ENCODE data around the gene ZBTB9.

Gene ZBTB9, protein sequence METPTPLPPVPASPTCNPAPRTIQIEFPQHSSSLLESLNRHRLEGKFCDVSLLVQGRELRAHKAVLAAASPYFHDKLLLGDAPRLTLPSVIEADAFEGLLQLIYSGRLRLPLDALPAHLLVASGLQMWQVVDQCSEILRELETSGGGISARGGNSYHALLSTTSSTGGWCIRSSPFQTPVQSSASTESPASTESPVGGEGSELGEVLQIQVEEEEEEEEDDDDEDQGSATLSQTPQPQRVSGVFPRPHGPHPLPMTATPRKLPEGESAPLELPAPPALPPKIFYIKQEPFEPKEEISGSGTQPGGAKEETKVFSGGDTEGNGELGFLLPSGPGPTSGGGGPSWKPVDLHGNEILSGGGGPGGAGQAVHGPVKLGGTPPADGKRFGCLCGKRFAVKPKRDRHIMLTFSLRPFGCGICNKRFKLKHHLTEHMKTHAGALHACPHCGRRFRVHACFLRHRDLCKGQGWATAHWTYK

DNA sequence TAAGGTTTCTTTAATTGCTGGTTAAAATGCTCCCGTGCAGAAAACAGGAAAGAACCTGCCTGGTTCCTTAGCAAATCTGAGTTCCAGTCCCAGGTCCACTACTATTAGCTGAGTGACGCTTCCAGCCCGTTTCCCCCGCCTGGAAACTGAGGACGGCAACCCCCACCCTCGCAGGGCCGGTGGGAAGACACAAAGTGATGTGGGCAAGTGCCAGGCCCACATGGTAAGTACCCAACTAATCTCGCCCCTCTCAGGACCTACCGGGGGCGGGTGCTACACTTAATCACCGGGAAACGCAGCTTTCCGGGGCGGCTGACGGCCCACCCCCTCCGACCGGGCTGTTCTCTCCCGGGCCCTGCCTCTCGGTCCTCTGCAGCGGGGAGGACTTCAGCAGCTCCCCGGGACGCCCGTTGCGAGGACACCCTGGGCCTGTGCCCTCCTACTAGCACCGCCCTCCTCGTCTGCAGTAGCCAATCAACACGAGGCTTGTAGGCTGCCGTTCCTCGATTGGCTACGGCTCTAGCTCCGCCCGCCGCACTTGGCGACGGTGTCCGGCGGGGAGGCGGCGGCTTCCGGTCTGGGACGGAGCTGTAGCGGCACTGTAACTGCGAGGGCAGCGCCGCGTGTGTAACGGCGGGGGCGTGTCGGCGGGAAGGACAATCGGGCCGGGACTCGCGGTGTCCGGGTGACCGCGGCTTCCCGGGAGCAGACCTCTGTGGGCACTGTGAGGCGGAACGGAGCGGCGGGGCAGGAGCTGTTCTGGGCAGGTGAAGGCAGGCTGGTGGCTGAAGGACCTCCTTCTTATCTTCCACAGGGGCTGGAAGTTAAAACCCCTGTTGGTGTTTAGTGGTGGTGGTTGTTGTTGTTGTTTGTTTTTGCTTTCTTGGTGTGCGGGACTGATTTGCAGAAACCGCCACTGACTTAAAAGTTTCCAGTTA lies at the start of gene ZBTB9:
Gene ZBTB9 (plus strand): TSS at position 568 of the 938 bp plus-strand sequence. CDS start 525 bp downstream, outside the sequence.
- no peak for FAIRE-seq

DNA sequence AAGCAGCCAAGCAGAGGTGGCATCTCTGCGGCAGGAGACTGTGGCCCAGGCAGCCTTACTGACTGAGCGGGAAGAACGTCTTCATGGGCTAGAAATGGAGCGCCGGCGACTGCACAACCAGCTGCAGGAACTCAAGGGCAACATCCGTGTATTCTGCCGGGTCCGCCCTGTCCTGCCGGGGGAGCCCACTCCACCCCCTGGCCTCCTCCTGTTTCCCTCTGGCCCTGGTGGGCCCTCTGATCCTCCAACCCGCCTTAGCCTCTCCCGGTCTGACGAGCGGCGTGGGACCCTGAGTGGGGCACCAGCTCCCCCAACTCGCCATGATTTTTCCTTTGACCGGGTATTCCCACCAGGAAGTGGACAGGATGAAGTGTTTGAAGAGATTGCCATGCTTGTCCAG lies 49.5 kb upstream of the ZBTB9 start:
- FAIRE-seq = no peak

DNA sequence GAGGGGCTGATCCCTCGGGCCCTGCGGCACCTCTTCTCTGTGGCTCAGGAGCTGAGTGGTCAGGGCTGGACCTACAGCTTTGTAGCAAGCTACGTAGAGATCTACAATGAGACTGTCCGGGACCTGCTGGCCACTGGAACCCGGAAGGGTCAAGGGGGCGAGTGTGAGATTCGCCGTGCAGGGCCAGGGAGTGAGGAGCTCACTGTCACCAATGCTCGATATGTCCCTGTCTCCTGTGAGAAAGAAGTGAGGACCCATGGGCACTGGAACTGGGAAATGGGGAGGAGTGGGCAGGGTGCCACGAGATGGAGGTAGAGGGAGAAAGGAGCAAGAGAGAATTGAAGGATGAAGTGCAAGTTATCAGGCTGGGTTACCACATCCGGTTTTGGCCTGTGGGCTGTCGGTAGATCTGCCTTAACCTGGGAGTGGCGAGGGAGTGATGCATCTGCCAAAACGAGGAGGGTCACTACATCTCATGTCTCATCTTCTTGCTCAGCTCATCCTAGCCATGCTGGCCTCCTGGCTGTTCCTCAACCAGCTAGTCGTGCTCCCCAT lies 48.9 kb upstream of the ZBTB9 start:
- no peak for FAIRE-seq

DNA sequence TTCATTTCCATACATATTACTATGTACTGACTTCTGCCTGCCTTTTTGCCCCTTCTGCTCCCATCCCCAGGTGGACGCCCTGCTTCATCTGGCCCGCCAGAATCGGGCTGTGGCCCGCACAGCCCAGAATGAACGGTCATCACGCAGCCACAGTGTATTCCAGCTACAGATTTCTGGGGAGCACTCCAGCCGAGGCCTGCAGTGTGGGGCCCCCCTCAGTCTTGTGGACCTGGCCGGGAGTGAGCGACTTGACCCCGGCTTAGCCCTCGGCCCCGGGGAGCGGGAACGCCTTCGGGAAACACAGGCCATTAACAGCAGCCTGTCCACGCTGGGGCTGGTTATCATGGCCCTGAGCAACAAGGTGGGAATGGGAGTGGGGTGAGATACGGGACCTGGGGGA lies 48.2 kb upstream of the ZBTB9 start:
- FAIRE-seq = no peak

DNA sequence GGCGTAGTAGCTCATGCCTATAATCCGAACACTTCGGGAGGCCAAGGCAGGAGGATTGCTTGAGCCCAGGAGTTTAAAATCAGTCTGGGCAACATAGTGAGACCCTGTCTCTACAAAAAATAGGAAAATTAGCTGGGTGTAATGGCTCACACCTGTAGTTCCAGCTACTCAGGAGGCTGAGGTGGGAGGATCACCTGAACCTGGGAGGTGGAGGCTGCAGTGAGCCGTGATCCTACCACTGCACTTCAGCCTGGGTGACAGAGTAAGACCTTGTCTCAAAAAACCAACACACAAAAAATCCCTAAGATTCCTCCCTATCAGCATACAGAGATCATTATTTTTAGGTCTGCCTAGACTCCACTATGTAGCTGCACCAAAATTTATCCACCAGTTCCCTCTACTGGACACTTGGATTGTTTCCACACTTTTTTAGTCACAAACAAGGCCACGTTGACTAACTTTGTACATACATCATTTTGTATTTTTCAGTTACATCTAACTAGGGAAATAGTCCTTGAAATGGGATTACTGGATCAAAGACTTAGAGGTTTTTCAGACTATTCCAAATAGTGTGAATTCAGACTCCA lies 47.2 kb upstream of the ZBTB9 start:
- FAIRE-seq = no peak

DNA sequence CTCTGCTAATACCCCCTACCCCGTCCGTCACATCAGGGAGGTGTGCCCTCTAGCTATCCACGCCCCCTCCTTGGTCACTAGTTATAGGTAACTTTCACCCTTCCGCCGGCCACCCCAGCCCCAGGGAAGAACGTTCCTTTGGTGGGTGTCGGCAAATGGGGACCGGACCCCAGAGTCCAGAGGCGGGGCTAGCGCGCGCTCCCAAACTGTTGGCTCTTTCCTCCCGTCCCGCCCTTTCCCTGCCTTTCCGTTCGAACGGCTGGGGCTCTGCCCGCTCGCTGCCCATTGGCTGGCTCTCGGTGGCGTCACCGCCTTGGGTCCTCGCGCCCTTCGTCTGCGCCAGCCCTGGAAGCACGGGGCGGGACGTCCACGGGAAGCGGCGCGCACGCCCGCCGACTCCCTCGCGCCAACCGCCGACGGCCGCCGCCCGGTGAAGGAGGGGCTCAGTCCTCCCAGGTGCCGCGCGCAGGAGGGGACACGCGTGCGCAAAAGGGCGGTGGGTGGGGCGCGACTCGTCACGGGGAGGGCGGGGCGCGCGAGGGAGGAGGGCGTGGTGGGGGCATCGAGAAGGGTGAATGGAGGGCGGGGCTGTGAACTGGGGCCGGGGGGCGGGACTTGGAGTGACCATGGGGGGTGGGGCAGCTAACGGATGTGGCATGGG lies 44.2 kb upstream of the ZBTB9 start:
- no peak for FAIRE-seq

DNA sequence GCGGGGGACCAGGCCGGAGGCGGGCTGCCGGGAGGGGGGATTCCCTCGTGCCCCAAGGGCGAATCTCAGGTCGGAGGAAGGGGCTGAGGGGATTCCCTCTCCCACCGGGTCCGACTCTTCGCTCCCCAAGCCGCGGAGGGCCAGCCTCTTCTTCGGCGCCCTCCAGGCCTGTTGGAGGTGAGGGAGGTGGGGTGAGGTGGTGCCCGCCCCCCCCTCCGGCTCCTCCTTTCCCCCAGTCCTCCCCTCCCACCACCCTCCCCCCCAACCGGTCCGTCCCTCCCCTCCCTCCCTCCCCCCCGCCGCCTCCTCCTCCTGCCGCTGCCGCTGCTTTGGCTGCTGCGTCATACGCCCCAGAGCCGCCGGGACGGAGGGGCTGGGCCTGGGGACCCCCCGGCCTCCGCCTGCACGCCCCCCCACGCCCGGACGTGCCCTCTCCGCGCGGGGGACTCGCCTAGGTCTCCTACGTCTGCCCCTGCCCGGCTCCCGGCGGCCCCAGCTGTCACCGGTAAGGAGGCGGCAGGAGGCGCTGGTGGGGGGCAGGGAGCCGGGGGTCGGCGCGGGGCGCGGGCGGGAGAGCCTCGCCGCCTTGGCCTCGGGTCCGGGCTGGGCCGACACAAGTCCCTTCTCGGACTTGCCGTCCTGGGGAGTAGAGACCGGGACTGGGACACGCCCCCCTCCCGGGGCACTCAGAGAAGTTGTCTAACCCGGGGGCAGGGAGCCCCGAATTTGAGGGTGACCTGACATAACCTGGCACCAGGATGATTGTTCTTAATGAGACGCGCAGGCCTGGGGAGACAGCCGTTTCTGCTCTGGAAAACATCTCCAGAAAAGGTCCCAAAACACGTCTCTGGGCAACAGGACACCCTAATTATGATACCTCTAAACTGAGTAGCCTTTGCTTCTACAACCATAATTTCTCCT lies 43.4 kb upstream of the ZBTB9 start, which contains the start of gene PHF1:
Gene PHF1 (plus strand): TSS at position 304 of the 921 bp plus-strand sequence. CDS start 1,250 bp downstream, outside the sequence.
- FAIRE-seq = no peak

DNA sequence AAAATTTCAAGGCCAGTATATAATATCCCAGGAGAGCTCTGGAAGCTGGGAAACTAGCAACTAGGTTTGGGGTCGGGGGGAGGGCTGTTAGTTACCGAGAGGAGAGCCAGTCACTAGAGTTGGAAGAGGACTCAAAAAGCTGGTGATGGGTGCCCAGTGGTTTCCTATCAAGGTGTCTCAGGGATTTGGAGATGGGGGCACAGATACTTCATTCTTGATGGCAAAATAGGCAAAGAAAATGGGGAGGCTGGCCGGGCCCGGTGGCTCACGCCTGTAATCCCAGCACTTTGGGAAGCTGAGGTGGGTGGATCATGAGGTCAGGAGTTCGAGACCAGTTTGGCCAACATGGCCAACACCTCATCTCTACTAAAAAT lies 42.8 kb upstream of the ZBTB9 start:
- FAIRE-seq = no peak

DNA sequence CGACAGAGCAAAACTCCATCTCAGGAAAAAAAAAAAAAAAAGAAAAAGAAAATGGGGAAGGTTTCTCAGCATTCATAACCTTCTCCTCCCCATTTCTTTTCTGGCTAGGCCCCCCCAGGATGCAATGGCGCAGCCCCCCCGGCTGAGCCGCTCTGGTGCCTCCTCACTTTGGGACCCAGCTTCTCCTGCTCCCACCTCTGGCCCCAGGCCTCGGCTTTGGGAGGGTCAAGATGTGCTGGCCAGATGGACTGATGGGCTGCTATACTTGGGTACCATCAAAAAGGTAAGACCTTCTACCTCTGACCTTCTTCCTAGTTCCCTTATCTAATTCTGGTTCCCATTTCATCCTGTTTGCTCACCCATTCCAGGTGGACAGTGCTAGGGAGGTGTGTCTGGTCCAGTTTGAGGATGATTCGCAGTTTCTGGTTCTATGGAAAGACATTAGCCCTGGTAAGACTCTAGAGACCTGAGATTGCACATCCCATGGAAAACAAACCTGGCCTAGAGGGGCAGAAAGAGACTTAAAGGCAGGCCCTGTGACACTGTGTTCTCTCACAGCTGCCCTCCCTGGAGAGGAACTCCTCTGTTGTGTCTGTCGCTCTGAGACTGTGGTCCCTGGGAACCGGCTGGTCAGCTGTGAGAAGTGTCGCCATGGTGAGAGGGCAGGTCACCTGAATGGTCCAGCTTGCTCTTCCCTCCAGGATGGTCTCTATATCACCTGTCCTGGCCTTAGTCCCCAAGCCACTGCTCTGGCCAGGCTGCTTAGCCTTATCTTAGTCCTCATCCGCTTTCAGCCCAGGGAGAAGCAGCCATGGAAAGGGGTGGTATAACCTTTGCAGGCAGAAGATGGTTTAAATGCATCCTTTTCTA lies 42.0 kb upstream of the ZBTB9 start:
- no peak for FAIRE-seq

DNA sequence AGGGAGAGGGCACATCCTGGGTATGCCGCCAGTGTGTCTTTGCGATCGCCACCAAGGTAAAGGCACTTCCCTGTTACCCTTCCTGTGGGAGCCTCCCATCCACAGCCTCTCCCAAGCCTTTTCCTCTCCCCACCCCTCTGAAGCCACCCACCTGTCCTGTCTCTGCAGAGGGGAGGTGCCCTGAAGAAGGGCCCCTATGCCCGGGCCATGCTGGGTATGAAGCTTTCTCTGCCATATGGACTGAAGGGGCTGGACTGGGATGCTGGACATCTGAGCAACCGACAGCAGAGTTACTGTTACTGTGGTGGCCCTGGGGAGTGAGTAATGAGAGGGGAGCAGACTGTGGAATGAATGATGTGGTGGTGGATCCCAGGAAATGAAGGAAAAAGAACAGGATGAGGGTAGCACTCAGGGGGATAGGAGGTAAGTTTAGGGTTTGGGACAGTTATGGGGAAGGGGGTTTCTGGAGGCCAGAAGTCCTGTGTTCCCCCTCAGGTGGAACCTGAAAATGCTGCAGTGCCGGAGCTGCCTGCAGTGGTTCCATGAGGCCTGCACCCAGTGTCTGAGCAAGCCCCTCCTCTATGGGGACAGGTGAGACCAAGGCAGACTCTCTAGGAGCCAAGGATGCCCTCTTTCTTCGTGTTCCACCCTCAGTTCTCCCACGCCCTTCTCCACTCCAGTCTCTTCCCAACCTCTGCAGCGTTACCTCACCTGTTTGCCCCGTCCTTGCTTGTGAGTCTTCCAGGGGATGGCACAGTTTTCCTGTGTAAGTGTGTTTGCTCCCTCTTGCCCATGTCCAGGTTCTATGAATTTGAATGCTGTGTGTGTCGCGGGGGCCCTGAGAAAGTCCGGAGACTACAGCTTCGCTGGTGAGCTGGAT lies 40.9 kb upstream of the ZBTB9 start:
- FAIRE-seq = no peak

DNA sequence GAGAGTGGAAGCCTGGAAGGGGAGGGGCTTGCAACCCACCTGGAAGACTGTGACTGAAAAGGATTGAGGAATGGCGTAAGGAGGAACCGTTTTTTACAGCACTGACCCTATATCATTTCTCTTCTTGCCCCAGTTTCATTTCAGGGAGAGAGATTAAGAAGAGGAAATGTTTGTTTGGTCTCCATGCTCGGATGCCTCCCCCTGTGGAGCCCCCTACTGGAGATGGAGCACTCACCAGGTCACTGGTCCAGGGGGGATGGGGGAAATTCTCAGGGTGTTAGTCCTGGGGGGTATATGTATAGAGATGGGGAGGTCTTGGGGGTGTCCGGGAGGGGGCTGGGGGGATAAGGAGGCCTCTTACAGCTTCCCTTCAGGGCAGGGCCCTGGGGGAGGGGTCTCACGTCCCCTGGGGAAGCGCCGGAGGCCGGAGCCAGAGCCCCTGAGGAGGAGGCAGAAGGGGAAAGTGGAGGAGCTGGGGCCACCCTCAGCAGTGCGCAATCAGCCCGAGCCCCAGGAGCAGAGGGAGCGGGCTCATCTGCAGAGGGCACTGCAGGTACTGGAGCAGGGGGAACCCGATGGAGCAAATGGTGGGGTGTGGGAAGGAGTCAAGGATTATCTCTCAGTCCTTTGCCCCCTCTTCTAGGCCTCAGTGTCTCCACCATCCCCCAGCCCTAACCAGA lies 39.6 kb upstream of the ZBTB9 start:
- no peak for FAIRE-seq

DNA sequence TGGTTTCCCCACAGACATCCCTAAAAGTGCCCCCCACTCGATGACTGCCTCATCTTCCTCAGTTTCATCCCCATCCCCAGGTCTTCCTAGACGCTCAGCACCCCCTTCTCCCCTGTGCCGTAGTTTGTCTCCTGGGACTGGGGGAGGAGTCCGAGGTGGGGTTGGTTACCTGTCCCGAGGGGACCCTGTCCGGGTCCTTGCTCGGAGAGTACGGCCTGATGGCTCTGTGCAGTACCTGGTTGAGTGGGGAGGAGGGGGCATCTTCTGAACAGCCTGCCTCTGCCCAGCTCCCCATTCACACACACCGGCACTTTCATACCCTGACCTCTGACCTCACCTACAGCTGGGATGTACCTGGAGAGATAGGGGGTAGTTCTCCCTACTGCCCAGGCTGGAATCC lies 38.5 kb upstream of the ZBTB9 start:
- no peak for FAIRE-seq

DNA sequence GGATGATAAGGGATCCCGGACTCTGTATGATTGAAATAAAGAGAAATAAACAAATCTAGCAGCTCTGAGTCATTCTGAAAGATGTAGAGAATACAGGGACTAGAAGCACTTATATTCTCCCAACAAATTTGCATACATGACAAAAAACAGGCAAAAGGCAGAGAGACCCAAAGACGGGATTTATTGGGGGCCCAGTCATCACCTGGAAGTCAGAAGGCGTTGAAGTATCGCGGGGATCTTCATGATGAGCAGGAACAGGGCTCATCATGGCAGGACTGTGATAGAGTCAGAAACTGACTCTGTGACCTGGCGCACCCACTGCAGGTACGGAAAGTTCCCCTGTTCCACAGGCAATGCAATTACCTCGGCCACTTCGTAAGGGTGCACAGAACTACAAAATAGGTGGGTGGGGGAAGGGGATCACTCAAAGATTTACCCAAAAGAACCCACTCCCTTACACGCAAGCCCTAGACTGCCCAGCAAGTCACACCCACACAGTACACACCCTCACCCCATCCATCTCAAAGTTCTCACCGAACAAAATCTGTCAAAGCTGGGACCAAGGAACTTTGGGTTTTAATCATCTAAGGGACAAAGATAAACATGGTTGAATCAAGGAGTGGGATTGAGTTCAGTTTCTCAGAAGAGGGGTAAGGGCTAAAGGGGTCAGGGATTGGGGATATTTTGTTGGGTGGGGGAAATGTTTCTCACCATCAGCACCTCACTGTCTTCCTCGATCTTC lies 37.8 kb upstream of the ZBTB9 start:
- FAIRE-seq = no peak

DNA sequence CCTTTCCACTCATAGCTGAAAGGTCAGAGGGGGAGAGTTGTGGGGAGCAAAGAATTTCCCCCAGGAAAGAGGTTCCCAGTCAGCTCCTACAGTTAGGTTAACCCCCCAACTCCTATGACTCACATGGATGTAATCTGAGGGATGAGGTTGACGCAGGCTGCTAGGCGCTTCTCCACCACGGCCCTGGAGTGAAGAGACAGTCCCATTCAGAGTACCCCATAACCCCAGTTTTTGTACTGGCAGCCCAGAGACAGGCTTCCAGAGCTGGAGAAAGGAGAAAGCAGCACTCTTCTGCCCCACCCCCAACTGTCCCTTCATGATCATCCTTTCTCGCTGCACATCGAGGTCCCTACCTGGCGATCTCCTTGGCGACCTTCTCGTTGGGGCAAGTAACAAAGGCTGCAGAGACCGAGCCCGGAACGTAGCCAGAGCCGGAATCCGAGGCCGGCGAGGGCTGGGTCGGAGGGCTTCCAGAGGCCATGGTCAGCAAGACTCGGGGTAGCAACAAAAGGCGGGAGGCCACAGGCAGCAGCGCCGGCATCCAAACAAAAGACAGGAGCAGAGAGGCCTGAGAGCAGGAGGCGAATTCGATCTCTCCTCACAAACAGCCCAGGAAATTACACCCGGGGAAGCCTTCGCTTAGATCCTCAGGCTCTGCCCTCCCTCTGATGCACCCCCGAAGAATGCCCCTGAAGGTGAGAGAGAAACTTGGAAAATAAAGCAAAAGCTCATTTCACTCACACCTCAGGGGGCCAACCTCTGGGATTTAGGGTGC lies 37.1 kb upstream of the ZBTB9 start:
- no peak for FAIRE-seq

DNA sequence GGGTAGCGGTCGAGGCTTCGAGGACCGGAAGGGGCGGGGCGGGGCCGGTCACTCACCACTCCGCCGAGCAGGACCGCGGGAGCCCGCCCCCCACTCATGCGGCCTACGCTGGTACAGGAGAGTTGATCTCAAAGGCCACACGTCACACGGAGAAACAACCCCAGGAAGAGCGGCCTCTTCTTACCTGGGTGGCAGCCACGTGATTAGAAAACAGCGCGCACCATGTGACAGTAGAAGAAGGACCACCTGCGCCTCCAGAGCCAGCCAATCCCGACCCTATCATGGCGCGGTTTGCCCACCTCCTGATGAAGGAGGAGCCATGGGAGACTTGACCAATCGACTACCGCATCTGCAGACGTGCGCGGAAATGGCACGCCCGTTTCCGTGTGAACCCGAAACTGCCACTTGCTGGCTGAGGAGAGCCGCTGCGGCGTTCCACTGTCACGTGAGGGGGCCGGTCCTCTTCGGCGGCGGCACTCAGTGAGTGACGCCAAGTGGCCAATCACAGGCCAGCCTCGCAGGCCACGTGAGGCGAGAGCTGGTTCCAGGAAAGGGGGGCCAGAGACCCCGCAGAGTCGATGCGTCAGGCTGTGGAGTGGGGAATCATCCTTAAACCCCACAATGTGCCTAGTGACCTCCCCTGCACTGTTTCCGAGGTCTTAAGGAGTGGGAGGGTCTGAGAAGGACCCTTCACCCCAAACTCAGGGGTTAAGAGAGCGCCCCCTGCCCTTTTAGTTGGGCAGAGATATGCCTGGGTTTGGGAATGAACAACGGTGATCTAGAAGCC lies 36.3 kb upstream of the ZBTB9 start, which contains the start of gene CUTA:
Gene CUTA (minus strand): TSS at position 205 of the 787 bp plus-strand sequence. CDS start 107 bp downstream, at position 98.
- FAIRE-seq = peak; percentile 93

Measured in islet of Langerhans (tissue), 1 donor.